GM18505 (cell line): ENCODE results near the gene ARHGEF16.

Source experiments
- ATAC-seq: cut with Tn5 transposase; IDR thresholded peaks from one replicate; pipeline ENCODE4 v1.9.1; 2021; ENCODE audit not compliant: unreplicated experiment
- POLR2A ChIP-seq: IDR thresholded peaks from 4 replicates; pipeline ENCODE4 v1.6.1; 2011; ENCODE audit warnings: borderline replicate concordance; ENCODE audit not compliant: insufficient read depth, insufficient read length; ENCODE audit errors: extremely low read depth

ARHGEF16 gene

GRCh38 chr1:3466366-3467075, 12.1 kb downstream of the ARHGEF16 start:
- ATAC-seq, result no peak
- no peak for TF ChIP-seq POLR2A

- no peak for ATAC-seq
- no peak for TF ChIP-seq POLR2A
Observed at GRCh38 chr1:3467096-3468036, 12.9 kb downstream of the ARHGEF16 start.

- ATAC-seq, result no peak
- TF ChIP-seq POLR2A, result no peak
Observed at GRCh38 chr1:3468236-3469103, 14.0 kb downstream of the ARHGEF16 start.

GRCh38 chr1:3469104-3469848, 14.8 kb downstream of the ARHGEF16 start:
- ATAC-seq, result no peak
- TF ChIP-seq POLR2A, result no peak

GRCh38 chr1:3469849-3470649, 15.6 kb downstream of the ARHGEF16 start:
- ATAC-seq, result no peak
- no peak for TF ChIP-seq POLR2A

- no peak for TF ChIP-seq POLR2A
- ATAC-seq, result no peak
Observed at GRCh38 chr1:3470650-3471355, 16.3 kb downstream of the ARHGEF16 start.

GRCh38 chr1:3471356-3472087, 17.1 kb downstream of the ARHGEF16 start:
- no peak for ATAC-seq
- no peak for TF ChIP-seq POLR2A

DNA sequence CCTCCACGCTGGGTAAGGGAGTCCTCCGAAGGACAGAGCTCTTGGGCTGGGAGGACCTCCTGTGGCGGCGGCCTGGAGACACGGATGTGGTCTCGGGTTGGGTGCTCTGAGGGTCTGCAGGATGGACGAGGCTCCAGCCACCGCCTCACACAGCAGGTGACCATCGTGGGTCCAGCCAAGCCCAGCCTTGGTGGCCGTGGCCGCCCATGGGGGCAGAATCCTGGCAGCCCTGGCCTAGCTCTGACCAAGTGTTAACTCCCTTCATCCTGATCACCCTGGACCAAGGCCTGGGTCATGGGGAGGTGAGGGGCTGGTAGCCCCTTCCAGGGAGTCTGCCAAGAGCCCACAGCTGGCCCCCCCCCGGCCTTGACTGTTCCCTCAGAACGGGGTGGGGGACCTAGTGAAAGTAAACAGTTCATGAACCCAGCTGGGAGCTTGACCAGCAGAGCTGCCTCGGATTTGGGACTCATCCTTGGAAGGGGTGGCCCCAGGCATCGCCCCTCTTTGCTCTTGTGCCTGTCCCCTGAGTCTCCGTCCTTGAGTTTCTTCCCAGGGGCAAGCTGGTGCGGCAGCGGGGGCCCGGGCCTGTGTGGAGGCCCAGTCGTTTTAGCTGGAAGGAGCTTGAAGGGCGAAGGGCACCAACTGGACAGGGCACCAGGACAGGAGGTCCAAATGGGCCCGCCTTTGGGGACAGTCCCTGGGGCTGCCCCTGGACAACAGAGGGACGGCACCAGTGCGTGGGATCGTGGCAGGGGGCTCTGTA, 17.8 kb downstream of the ARHGEF16 start:
- no peak for TF ChIP-seq POLR2A
- ATAC-seq, result no peak

- TF ChIP-seq POLR2A, result no peak
Observed at GRCh38 chr1:3472906-3473305, 18.4 kb downstream of the ARHGEF16 start.

GRCh38 chr1:3473381-3473844, 18.9 kb downstream of the ARHGEF16 start:
- TF ChIP-seq POLR2A, result no peak

More at GRCh38 chr1:3472906-3473305, 18.4 kb downstream of the ARHGEF16 start:
- no peak for ATAC-seq

More at GRCh38 chr1:3473381-3473844, 18.9 kb downstream of the ARHGEF16 start:
- ATAC-seq, result no peak
